K562 (cell line): ENCODE results near the gene CDC42EP3. TPM values are rescaled to one million over a fixed set of nuclear protein-coding genes. Genes with fewer than 3 reads are reported as not detected.

Experiments used
- ATAC-seq: fragments of 200-7000 bp; cut with Tn5 transposase; 3 replicates; pipeline ENCODE4 v1.9.1; 2020; ENCODE audit warnings: moderate library complexity
- BruUV-seq: library from RNA; stranded (reverse); fragments of 400-500 nt; replicated peaks from 2 replicates; lab custom pipeline; 2021; lab: Mats Ljungman, UMichigan
- CTCF ChIA-PET: fragments of 300-600 bp; formaldehyde crosslinking; extraction: SDS; loops from one replicate; lab custom pipeline; 2021; ENCODE audit warnings: low intra/inter-chr PET ratio; lab: Yijun Ruan, JAX
- POLR2A ChIA-PET: fragments of 300-600, 350-650 bp; sonication (Branson Sonifier 250); formaldehyde crosslinking; extraction: SDS; loops from one replicate; lab custom pipeline; 2021; ENCODE audit warnings: antibody characterized with exemption, inconsistent platforms; lab: Yijun Ruan, JAX
- DNase-seq, 4 experiments: peaks; one replicate each; pipeline versions ENCODE4 v3.0.0 to v3.0.0-alpha.2; 2011 to 2018; ENCODE audit warnings: low spot score in 3 of 4, mixed read lengths in 3 of 4; ENCODE audit errors: extremely low read depth in 1 of 4
- FAIRE-seq: peaks from 2 replicates; lab custom pipeline; 2011; peaks lifted over from hg19 to GRCh38; lab: Jason Lieb, UNC
- H2AFZ ChIP-seq: 2 replicates; pipeline ENCODE4 v1.6.0; 2011; ENCODE audit warnings: low read depth, low read length, control low read depth, inconsistent platforms
- H3K27ac ChIP-seq: fragments of 200-600 bp; 3 replicates; pipeline ENCODE4 v1.8.0; 2011; ENCODE audit warnings: low read depth, mild to moderate bottlenecking, control low read depth, inconsistent platforms, low read length, moderate library complexity, mixed read lengths; ENCODE audit errors: extremely low read depth
- H3K27me3 ChIP-seq, 2 experiments: fragments of 300-600 bp in 1 of 2; 2 replicates in 1 of 2; 3 replicates in 1 of 2; pipeline versions ENCODE4 v1.6.0 to v1.8.0; 2011; ENCODE audit warnings: inconsistent platforms in 2 of 2, low read length in 2 of 2, mild to moderate bottlenecking in 1 of 2, mixed read lengths in 1 of 2, moderate library complexity in 1 of 2; ENCODE audit not compliant: control insufficient read depth in 2 of 2, insufficient read depth in 2 of 2
- H3K36me3 ChIP-seq: fragments of 300-600 bp; 3 replicates; pipeline ENCODE4 v1.8.0; 2011; ENCODE audit warnings: mild to moderate bottlenecking, low read length, inconsistent platforms; ENCODE audit not compliant: control insufficient read depth, insufficient read depth
- H3K4me1 ChIP-seq, 2 experiments: fragments of 200-600 bp in 1 of 2; replicated peaks in 1 of 2; 2 replicates in 1 of 2; 3 replicates in 1 of 2; pipeline versions ENCODE4 v1.5.1 to v1.8.0; 2011; ENCODE audit warnings: inconsistent platforms in 2 of 2, low read length in 2 of 2, mild to moderate bottlenecking in 1 of 2, mixed read lengths in 1 of 2, moderate library complexity in 1 of 2; ENCODE audit not compliant: control insufficient read depth in 2 of 2, insufficient read depth in 2 of 2
- H3K4me2 ChIP-seq: 2 replicates; pipeline ENCODE4 v1.6.1; 2011; ENCODE audit warnings: low read length, control low read depth, inconsistent platforms, mixed read lengths; ENCODE audit not compliant: insufficient read depth
- H3K4me3 ChIP-seq: fragments of 200-600 bp; sonication (generic), shearing (Covaris generic); 2 replicates; pipeline ENCODE4 v1.5.1; 2016; ENCODE audit warnings: control low read depth, inconsistent platforms
- H3K79me2 ChIP-seq: fragments of 200-600 bp; 3 replicates; pipeline ENCODE4 v1.8.0; 2011; ENCODE audit warnings: low read length, inconsistent platforms; ENCODE audit not compliant: control insufficient read depth, insufficient read depth
- H3K9ac ChIP-seq, 2 experiments: 2 replicates each; pipeline versions ENCODE4 v1.6.0 to v1.6.1; 2011; ENCODE audit warnings: low read depth in 2 of 2, low read length in 2 of 2, control low read depth in 1 of 2, inconsistent platforms in 1 of 2, mild to moderate bottlenecking in 1 of 2, mixed read lengths in 1 of 2; ENCODE audit not compliant: insufficient read depth in 1 of 2
- H3K9me1 ChIP-seq: one replicate; pipeline ENCODE4 v1.6.0; 2011; ENCODE audit warnings: inconsistent platforms, mild to moderate bottlenecking, low read length, moderate library complexity; ENCODE audit not compliant: control insufficient read depth, insufficient read depth
- H3K9me3 ChIP-seq: replicated peaks from 2 replicates; pipeline ENCODE4 v1.5.1; 2011; ENCODE audit warnings: low read depth, low read length, inconsistent platforms; ENCODE audit not compliant: control insufficient read depth, insufficient read depth
- H4K20me1 ChIP-seq: replicated peaks from 2 replicates; pipeline ENCODE4 v1.6.1; 2011; ENCODE audit warnings: low read length, inconsistent platforms, mixed read lengths; ENCODE audit not compliant: control insufficient read depth, insufficient read depth
- ARID1B ChIP-seq: fragments of 450-650 bp; IDR thresholded peaks from 2 replicates; pipeline ENCODE4 v1.6.1; 2016; ENCODE audit warnings: antibody characterized with exemption, mild to moderate bottlenecking, inconsistent platforms
- ARNT ChIP-seq, 2 experiments: fragments of 450-650 bp; IDR thresholded peaks; 2 replicates each; pipeline ENCODE4 v1.6.1; 2016; ENCODE audit warnings: mild to moderate bottlenecking in 1 of 2
- CBX1 ChIP-seq: sonication (generic); IDR thresholded peaks from 2 replicates; pipeline ENCODE4 v1.6.1; 2016; ENCODE audit warnings: antibody characterized with exemption, low read depth, mild to moderate bottlenecking
- ERF ChIP-seq: fragments of 450-650 bp; formaldehyde crosslinking; IDR thresholded peaks from 2 replicates; pipeline ENCODE4 v1.4.0; 2020; ENCODE audit warnings: mild to moderate bottlenecking, mixed read lengths
- FOXA3 ChIP-seq, 2 experiments: fragments of 450-650 bp in 1 of 2; sonication (generic) in 1 of 2; formaldehyde crosslinking; IDR thresholded peaks in 1 of 2; conservative IDR thresholded peaks in 1 of 2; 2 replicates each; pipeline versions ENCODE4 v1.4.0 to v1.8.0; 2020 to 2022; ENCODE audit warnings: mild to moderate bottlenecking in 2 of 2, missing genetic modification reagents in 1 of 2
- FOXP1 ChIP-seq: sonication (generic); formaldehyde crosslinking; IDR thresholded peaks from 2 replicates; pipeline ENCODE4 v1.8.0; 2022; ENCODE audit warnings: mild to moderate bottlenecking, missing genetic modification reagents
- MCM5 ChIP-seq: fragments of 450-650 bp; IDR thresholded peaks from 2 replicates; pipeline ENCODE4 v1.6.1; 2016; ENCODE audit warnings: low read depth
- TEAD1 ChIP-seq, 2 experiments: fragments of 450-650 bp in 1 of 2; sonication (generic) in 1 of 2; formaldehyde crosslinking; IDR thresholded peaks; 2 replicates each; pipeline versions ENCODE4 v1.4.0 to v1.8.0; 2020 to 2022; ENCODE audit warnings: mild to moderate bottlenecking in 2 of 2, missing genetic modification reagents in 1 of 2
- YY1 ChIP-seq, 3 experiments: IDR thresholded peaks; 2 replicates each; pipeline ENCODE4 v1.6.1; 2011; ENCODE audit warnings: low read length in 2 of 3, mild to moderate bottlenecking in 2 of 3, moderate library complexity in 2 of 3, borderline replicate concordance in 1 of 3, control low read depth in 1 of 3, low read depth in 1 of 3; ENCODE audit not compliant: insufficient read depth in 3 of 3, insufficient replicate concordance in 2 of 3, control insufficient read depth in 1 of 3, insufficient read length in 1 of 3; ENCODE audit errors: extremely low read depth in 1 of 3
- ZBTB34 ChIP-seq: fragments of 250-450 bp; sonication (Bioruptor Pico); IDR thresholded peaks from 2 replicates; pipeline ENCODE4 v1.8.0; 2021; ENCODE audit warnings: mild to moderate bottlenecking, moderate library complexity
- ZNF175 ChIP-seq: fragments of 200-800 bp; sonication (Bioruptor generic); IDR thresholded peaks from 2 replicates; pipeline ENCODE4 v1.6.1; 2016; ENCODE audit warnings: low read depth, mild to moderate bottlenecking, missing genetic modification characterization, missing compliant biosample characterization
- ZNF41 ChIP-seq: fragments of 250-450 bp; sonication (Bioruptor Pico); conservative IDR thresholded peaks from 2 replicates; pipeline ENCODE4 v1.4.0; 2020; ENCODE audit warnings: mild to moderate bottlenecking
- WGBS: fragments of 100-300 bp; shearing (Covaris generic); methylation state at CpG from one replicate; pipeline ENCODE4 v1.1.6; 2016; ENCODE audit warnings: low coverage, mixed read lengths; ENCODE audit not compliant: insufficient coverage; ENCODE audit errors: missing lambda C conversion rate; 5-methylcytosine and 5-hydroxymethylcytosine counted together
- in situ Hi-C: fragments of 300-500 bp; cut with MboI; formaldehyde crosslinking; loops from 4 replicates; pipeline ENCODE4 v1.15.0; 2018; ENCODE audit warnings: inconsistent platforms, mixed read lengths
- intact Hi-C: fragments of 100-400 bp; cut with micrococcal nuclease; formaldehyde crosslinking; loops from 2 replicates; pipeline ENCODE4 v1.14.2; 2022
- polyA plus RNA-seq, 8 experiments: library from polyadenylated mRNA; depleted of rRNA in 4 of 8; stranded (reverse) in 5 of 8; unstranded in 3 of 8; fragments of >200 nt; fragmentation: Nextera tagmentation in 2 of 8; fragmentation: Illumina TruSeq in 1 of 8; extraction: Ambion mirVana in 2 of 8; extraction: Trizol in 1 of 8; gene quantifications; 2 replicates each; pipeline versions ENCODE4 v1.2.1 to v1.2.3, GENCODE V29; 2011 to 2014; ENCODE audit warnings: inconsistent platforms in 1 of 8, missing spikeins in 1 of 8
- total RNA-seq, 7 experiments: library from RNA; depleted of rRNA in 6 of 7; stranded (reverse); fragments of >200 nt in 6 of 7; fragmentation: Illumina TruSeq in 2 of 7; extraction: Trizol in 2 of 7; gene quantifications; 2 replicates each; pipeline versions ENCODE4 v1.2.1 to v1.2.3, GENCODE V29; 2011 to 2021; ENCODE audit warnings: low replicate concordance in 1 of 7
- TF ChIP-seq, protein P1 (sequence below): IDR thresholded peaks from 2 replicates; pipeline ENCODE4 v1.6.1; 2014; ENCODE audit warnings: antibody characterized with exemption
- TF ChIP-seq, protein P2 (sequence below): fragments of 150-350 bp; conservative IDR thresholded peaks from 2 replicates; pipeline ENCODE4 v1.6.1; 2014; ENCODE audit warnings: low read length
- TF ChIP-seq, protein P3 (sequence below): sonication (generic); formaldehyde crosslinking; IDR thresholded peaks from 2 replicates; pipeline ENCODE4 v1.8.1; 2023; ENCODE audit warnings: mild to moderate bottlenecking, missing genetic modification reagents

CDC42EP3 gene
- total and polyA plus RNA-seq, 9 of the 15 experiments (the other 6 are each of a cell fraction or from before 2014, with no cell fraction given) = 0.72 to 6.4 (median 2.0) TPM

DNA sequence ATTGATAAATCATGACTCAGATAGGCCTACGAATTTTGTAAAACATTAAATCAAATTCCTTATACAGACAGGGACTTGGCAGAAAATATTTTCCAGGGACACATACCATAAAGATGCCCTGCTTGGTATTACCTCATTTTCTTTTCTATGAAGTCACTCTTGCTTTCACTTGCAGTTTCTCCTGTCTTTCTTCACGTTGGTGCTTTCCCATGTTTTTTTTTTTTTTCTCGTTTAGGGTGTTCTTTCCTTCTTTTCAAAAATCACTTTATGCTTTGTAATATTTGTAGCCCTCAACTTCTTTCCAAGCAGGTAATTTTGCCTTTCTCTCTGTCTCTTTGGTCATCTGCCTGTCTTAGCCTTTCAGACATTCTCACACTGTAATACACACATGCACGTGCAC, 40.7 kb downstream of the CDC42EP3 start:
- FAIRE-seq (no peak), DNase-seq (no peak), ATAC-seq (no peak)
- intact Hi-C loops = no loop called here
- in situ Hi-C loops = no loop called here
- no peak overlapping the region for H3K4me3 ChIP-seq
- H3K79me2 ChIP-seq = no peaks in the 10 kb centered on the region
- no peaks in the 10 kb centered on the region for H3K36me3 ChIP-seq
- no peak overlapping the region for H2AFZ ChIP-seq
- WGBS = 8% methylated on average over 3 of the region's 4 CpGs
- H3K27me3 ChIP-seq = no peaks in the 10 kb centered on the region
- no peak overlapping the region for H3K9ac ChIP-seq
- H3K4me2 ChIP-seq = no peak overlapping the region
- H3K9me1 ChIP-seq = no peaks in the 10 kb centered on the region
- CTCF ChIA-PET = no interaction called here
- no peaks in the 10 kb centered on the region for H4K20me1 ChIP-seq
- H3K4me1 ChIP-seq = no peaks in the 10 kb centered on the region
- no peak overlapping the region for H3K27ac ChIP-seq
- BruUV-seq = no TSS peak
- POLR2A ChIA-PET = no interaction called here
- H3K9me3 ChIP-seq = no peaks in the 10 kb centered on the region
- TF ChIP-seq ARID1B = no peak
- no peak for TF ChIP-seq CBX1
- no peak for TF ChIP-seq ARNT (IDR thresholded peaks at IDR 0.05)
- TF ChIP-seq ZNF41 = no peak
- no peak for TF ChIP-seq YY1 (IDR thresholded peaks at IDR 0.05; ENCODE audit: borderline replicate concordance in 1 of 3, control insufficient read depth in 1 of 3, extremely low read depth in 1 of 3, insufficient read depth in 3 of 3, insufficient read length in 1 of 3, insufficient replicate concordance in 2 of 3, low read depth in 1 of 3, low read length in 2 of 3)
- TF ChIP-seq FOXP1 (CRISPR knock-in tag) = no peak
- no peak for TF ChIP-seq MCM5
- TF ChIP-seq ERF = no peak
- no peak for TF ChIP-seq ZNF175 (CRISPR knock-in tag)
- TF ChIP-seq, protein P1, sequence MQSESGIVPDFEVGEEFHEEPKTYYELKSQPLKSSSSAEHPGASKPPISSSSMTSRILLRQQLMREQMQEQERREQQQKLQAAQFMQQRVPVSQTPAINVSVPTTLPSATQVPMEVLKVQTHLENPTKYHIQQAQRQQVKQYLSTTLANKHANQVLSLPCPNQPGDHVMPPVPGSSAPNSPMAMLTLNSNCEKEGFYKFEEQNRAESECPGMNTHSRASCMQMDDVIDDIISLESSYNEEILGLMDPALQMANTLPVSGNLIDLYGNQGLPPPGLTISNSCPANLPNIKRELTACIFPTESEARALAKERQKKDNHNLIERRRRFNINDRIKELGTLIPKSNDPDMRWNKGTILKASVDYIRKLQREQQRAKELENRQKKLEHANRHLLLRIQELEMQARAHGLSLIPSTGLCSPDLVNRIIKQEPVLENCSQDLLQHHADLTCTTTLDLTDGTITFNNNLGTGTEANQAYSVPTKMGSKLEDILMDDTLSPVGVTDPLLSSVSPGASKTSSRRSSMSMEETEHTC = no peak
- no peak for TF ChIP-seq ZBTB34 (CRISPR knock-in tag)
- TF ChIP-seq, protein P2, sequence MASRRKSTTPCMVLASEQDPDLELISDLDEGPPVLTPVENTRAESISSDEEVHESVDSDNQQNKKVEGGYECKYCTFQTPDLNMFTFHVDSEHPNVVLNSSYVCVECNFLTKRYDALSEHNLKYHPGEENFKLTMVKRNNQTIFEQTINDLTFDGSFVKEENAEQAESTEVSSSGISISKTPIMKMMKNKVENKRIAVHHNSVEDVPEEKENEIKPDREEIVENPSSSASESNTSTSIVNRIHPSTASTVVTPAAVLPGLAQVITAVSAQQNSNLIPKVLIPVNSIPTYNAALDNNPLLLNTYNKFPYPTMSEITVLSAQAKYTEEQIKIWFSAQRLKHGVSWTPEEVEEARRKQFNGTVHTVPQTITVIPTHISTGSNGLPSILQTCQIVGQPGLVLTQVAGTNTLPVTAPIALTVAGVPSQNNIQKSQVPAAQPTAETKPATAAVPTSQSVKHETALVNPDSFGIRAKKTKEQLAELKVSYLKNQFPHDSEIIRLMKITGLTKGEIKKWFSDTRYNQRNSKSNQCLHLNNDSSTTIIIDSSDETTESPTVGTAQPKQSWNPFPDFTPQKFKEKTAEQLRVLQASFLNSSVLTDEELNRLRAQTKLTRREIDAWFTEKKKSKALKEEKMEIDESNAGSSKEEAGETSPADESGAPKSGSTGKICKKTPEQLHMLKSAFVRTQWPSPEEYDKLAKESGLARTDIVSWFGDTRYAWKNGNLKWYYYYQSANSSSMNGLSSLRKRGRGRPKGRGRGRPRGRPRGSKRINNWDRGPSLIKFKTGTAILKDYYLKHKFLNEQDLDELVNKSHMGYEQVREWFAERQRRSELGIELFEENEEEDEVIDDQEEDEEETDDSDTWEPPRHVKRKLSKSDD = no peak
- no peak for TF ChIP-seq FOXA3 (CRISPR knock-in tag; conservative IDR thresholded peaks at IDR 0.05 in 1 of 2, IDR thresholded peaks at IDR 0.05 in 1 of 2)
- TF ChIP-seq, protein P3, sequence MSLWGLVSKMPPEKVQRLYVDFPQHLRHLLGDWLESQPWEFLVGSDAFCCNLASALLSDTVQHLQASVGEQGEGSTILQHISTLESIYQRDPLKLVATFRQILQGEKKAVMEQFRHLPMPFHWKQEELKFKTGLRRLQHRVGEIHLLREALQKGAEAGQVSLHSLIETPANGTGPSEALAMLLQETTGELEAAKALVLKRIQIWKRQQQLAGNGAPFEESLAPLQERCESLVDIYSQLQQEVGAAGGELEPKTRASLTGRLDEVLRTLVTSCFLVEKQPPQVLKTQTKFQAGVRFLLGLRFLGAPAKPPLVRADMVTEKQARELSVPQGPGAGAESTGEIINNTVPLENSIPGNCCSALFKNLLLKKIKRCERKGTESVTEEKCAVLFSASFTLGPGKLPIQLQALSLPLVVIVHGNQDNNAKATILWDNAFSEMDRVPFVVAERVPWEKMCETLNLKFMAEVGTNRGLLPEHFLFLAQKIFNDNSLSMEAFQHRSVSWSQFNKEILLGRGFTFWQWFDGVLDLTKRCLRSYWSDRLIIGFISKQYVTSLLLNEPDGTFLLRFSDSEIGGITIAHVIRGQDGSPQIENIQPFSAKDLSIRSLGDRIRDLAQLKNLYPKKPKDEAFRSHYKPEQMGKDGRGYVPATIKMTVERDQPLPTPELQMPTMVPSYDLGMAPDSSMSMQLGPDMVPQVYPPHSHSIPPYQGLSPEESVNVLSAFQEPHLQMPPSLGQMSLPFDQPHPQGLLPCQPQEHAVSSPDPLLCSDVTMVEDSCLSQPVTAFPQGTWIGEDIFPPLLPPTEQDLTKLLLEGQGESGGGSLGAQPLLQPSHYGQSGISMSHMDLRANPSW = no peak
- no peak for TF ChIP-seq TEAD1 (CRISPR knock-in tag; IDR thresholded peaks at IDR 0.05)
